ENCODE results near the gene AHCYL1. TPM values are rescaled to one million over a fixed set of nuclear protein-coding genes. Genes with fewer than 3 reads are reported as not detected.

AHCYL1 gene
- total and polyA plus RNA-seq, 10 of the 15 experiments (the other 5 are each of a cell fraction or from before 2014, with no cell fraction given), result 24.7 to 73.6 (median 46.8) TPM

- Histone ChIP-seq H3K4me2 (ENCODE audit: control insufficient read depth, insufficient read depth) (no peak overlapping the region), H3K4me1 (ENCODE audit: control insufficient read depth, insufficient read depth, low read length) (no peaks in the 10 kb centered on the region), H3K36me3 (ENCODE audit: control insufficient read depth in 2 of 2, insufficient read depth in 2 of 2, low read length in 1 of 2) (no peaks in the 10 kb centered on the region), H3K9ac (ENCODE audit: control insufficient read depth, insufficient read depth, low read length) (no peak overlapping the region), H4K20me1 (ENCODE audit: control insufficient read depth, insufficient read depth) (no peaks in the 10 kb centered on the region), H3K27ac (ENCODE audit: control insufficient read depth, insufficient read depth) (no peak overlapping the region), H3K79me2 (ENCODE audit: control insufficient read depth, insufficient read depth, low read length) (no peaks in the 10 kb centered on the region), H2AFZ (ENCODE audit: control insufficient read depth, low read depth, low read length) (no peak overlapping the region), H3K9me3 (replicated peaks; ENCODE audit: control insufficient read depth, insufficient read depth, low read length) (no peaks in the 10 kb centered on the region), H3K27me3 (replicated peaks in 1 of 2; ENCODE audit: control insufficient read depth in 2 of 2, insufficient read depth in 2 of 2, low read length in 1 of 2) (no peaks in the 10 kb centered on the region), H3K4me3 (no peak overlapping the region)
- in situ Hi-C loops (cut with MboI) (no loop called here), intact Hi-C loops (cut with micrococcal nuclease; ENCODE audit: unreplicated experiment) (no loop called here)
- ATAC-seq (no peak), DNase-seq (ENCODE audit: low read depth, low spot score) (no peak), FAIRE-seq (no peak)
- SMC1A ChIA-PET (ENCODE audit: uncharacterized antibody, unreplicated experiment), result interaction anchor here (2.1 kb wide), 1 partner anchor 12 kb away, joined by 8 read pairs; no protein-coding TSS in a partner anchor
- no TSS peak for BruUV-seq (replicated peaks)
- CTCF ChIA-PET, result interaction anchor here (1.3 kb wide), 1 partner anchor 320 kb away, joined by 3 read pairs; no protein-coding TSS in a partner anchor
- TF ChIP-seq CUX1 (IDR thresholded peaks at IDR 0.05; ENCODE audit: insufficient replicate concordance, low read depth, low read length) (no peak), PKNOX1 (IDR thresholded peaks at IDR 0.05) (no peak), FOXM1 (IDR thresholded peaks at IDR 0.05; ENCODE audit: low read depth, low read length) (no peak), SPI1 (IDR thresholded peaks at IDR 0.05; ENCODE audit: borderline replicate concordance, insufficient read depth, low read depth, low read length) (no peak), CHD4 (IDR thresholded peaks at IDR 0.05) (no peak), ZBED1 (IDR thresholded peaks at IDR 0.05; ENCODE audit: borderline replicate concordance) (no peak)
- POLR2A ChIA-PET, result no interaction called here
- RAD21 ChIA-PET (ENCODE audit: unreplicated experiment), result no interaction called here
- 0% methylated on average over 1 of the region's 1 CpG for WGBS (ENCODE audit: insufficient coverage, insufficient replicate concordance, low lambda C conversion rate, missing lambda C conversion rate)
Observed at GRCh38 chr1:109960745-109961094, 23.8 kb upstream of the AHCYL1 start.

Measured in GM12878 (cell line).